ENCODE results near the gene ASB9.

GRCh38 chrX:15200871-15201270 is 69.0 kb downstream of the ASB9 start:
- TF ChIP-seq SIN3A (IDR thresholded peaks at IDR 0.05; ENCODE audit: borderline replicate concordance, insufficient read depth, low read length) (no peak), POLR2AphosphoS5 (IDR thresholded peaks at IDR 0.05; ENCODE audit: low read depth, low read length) (no peak)
